ENCODE data around the gene FAR2.
"Not testable (repeated sequence)": the region's sequence is repeated elsewhere in the genome, so short reads cannot be mapped to it uniquely, and the experiment has no call there.

The FAR2 gene

GRCh38 chr12:29240441-29240840, 91.4 kb downstream of the FAR2 start:
- DNase-seq = no peak

GRCh38 chr12:29241821-29242591, 92.9 kb downstream of the FAR2 start:
- DNase-seq = no peak

GRCh38 chr12:29242921-29243431, 93.9 kb downstream of the FAR2 start:
- no peak for DNase-seq

- no peak for DNase-seq
These were observed 95.2 kb downstream of the FAR2 start for GRCh38 chr12:29244159-29244765.

GRCh38 chr12:29245246-29245645, 96.2 kb downstream of the FAR2 start:
- DNase-seq = no peak

- no peak for DNase-seq
These were observed 100.9 kb downstream of the FAR2 start for GRCh38 chr12:29249930-29250329.

GRCh38 chr12:29253906-29254625, 105.0 kb downstream of the FAR2 start:
- DNase-seq = no peak

- no peak for DNase-seq
These were observed 106.0 kb downstream of the FAR2 start for GRCh38 chr12:29255042-29255441.

- DNase-seq = no peak
These were observed 107.5 kb downstream of the FAR2 start for GRCh38 chr12:29256598-29256997.

- not testable (repeated sequence) for DNase-seq
These were observed 108.6 kb downstream of the FAR2 start for GRCh38 chr12:29257687-29258086.

- no peak for DNase-seq
These were observed 115.3 kb downstream of the FAR2 start for GRCh38 chr12:29264424-29264823.

GRCh38 chr12:29269706-29270408, 120.8 kb downstream of the FAR2 start:
- no peak for DNase-seq

- DNase-seq = no peak
These were observed 121.4 kb downstream of the FAR2 start for GRCh38 chr12:29270446-29270845.

- DNase-seq = no peak
These were observed 124.2 kb downstream of the FAR2 start for GRCh38 chr12:29273178-29273843.

GRCh38 chr12:29275834-29276233, 126.8 kb downstream of the FAR2 start:
- no peak for DNase-seq

- DNase-seq = no peak
These were observed 128.2 kb downstream of the FAR2 start for GRCh38 chr12:29277231-29277630.

- DNase-seq = no peak
These were observed 129.8 kb downstream of the FAR2 start for GRCh38 chr12:29278673-29279420.

GRCh38 chr12:29281371-29282005, 132.4 kb downstream of the FAR2 start:
- no peak for DNase-seq

- no peak for DNase-seq
These were observed 133.1 kb downstream of the FAR2 start for GRCh38 chr12:29282031-29282816.

GRCh38 chr12:29283969-29284700, 135.1 kb downstream of the FAR2 start:
- no peak for DNase-seq
